Measurements from ENCODE around the gene ASXL2.

ASXL2 gene

GRCh38 chr2:25701801-25702200 lies 176.5 kb downstream of the ASXL2 start:
- no peak for TF ChIP-seq RAD21 (IDR thresholded peaks at IDR 0.05; ENCODE audit: low read depth)
- TF ChIP-seq USF1 (IDR thresholded peaks at IDR 0.05), result no peak
- TF ChIP-seq REST (IDR thresholded peaks at IDR 0.05; ENCODE audit: low read depth), result no peak
- no peak for TF ChIP-seq CREB1 (IDR thresholded peaks at IDR 0.05; ENCODE audit: low read depth)
- no peak for TF ChIP-seq NFIC (IDR thresholded peaks at IDR 0.05)
- TF ChIP-seq EP300 (IDR thresholded peaks at IDR 0.05; ENCODE audit: borderline replicate concordance), result no peak

GRCh38 chr2:25700221-25700660 lies 178.0 kb downstream of the ASXL2 start:
- TF ChIP-seq CEBPB (IDR thresholded peaks at IDR 0.05) (no peak), REST (IDR thresholded peaks at IDR 0.05; ENCODE audit: low read depth) (no peak), YY1 (IDR thresholded peaks at IDR 0.05; ENCODE audit: low read depth) (no peak), EP300 (IDR thresholded peaks at IDR 0.05; ENCODE audit: borderline replicate concordance) (no peak), RAD21 (IDR thresholded peaks at IDR 0.05; ENCODE audit: low read depth) (peak; percentile 72), CREB1 (IDR thresholded peaks at IDR 0.05; ENCODE audit: low read depth) (no peak)

GRCh38 chr2:25699216-25699615 lies 179.1 kb downstream of the ASXL2 start:
- no peak for TF ChIP-seq FOXM1 (IDR thresholded peaks at IDR 0.05; ENCODE audit: borderline replicate concordance, low read depth)
- no peak for TF ChIP-seq MAX (IDR thresholded peaks at IDR 0.05)
- no peak for TF ChIP-seq EP300 (IDR thresholded peaks at IDR 0.05; ENCODE audit: borderline replicate concordance)
- TF ChIP-seq YY1 (IDR thresholded peaks at IDR 0.05; ENCODE audit: low read depth), result no peak
- no peak for TF ChIP-seq ZBTB7A (IDR thresholded peaks at IDR 0.05; ENCODE audit: low read depth)
- TF ChIP-seq TAF1 (IDR thresholded peaks at IDR 0.05; ENCODE audit: low read depth), result no peak
- no peak for TF ChIP-seq NFIC (IDR thresholded peaks at IDR 0.05)

GRCh38 chr2:25698752-25699151 lies 179.5 kb downstream of the ASXL2 start:
- TF ChIP-seq TAF1 (IDR thresholded peaks at IDR 0.05; ENCODE audit: low read depth) (no peak), ZBTB7A (IDR thresholded peaks at IDR 0.05; ENCODE audit: low read depth) (no peak), FOXM1 (IDR thresholded peaks at IDR 0.05; ENCODE audit: borderline replicate concordance, low read depth) (no peak), EP300 (IDR thresholded peaks at IDR 0.05; ENCODE audit: borderline replicate concordance) (no peak), MAX (IDR thresholded peaks at IDR 0.05) (no peak), CREB1 (IDR thresholded peaks at IDR 0.05; ENCODE audit: low read depth) (no peak), TCF12 (IDR thresholded peaks at IDR 0.05; ENCODE audit: low read depth) (no peak), CEBPB (IDR thresholded peaks at IDR 0.05) (no peak), EGR1 (IDR thresholded peaks at IDR 0.05) (no peak), USF1 (IDR thresholded peaks at IDR 0.05) (no peak), NFIC (IDR thresholded peaks at IDR 0.05) (no peak), TEAD4 (IDR thresholded peaks at IDR 0.05) (no peak), RAD21 (IDR thresholded peaks at IDR 0.05; ENCODE audit: low read depth) (no peak), REST (IDR thresholded peaks at IDR 0.05; ENCODE audit: low read depth) (no peak), YY1 (IDR thresholded peaks at IDR 0.05; ENCODE audit: low read depth) (no peak)
